GM19467 (cell line): ENCODE results near the gene TMTC2.
A peak's percentile ranks its signal among the peaks of the same experiment; 100 is the strongest.

Source experiments
- ATAC-seq: cut with Tn5 transposase; IDR thresholded peaks from one replicate; pipeline ENCODE4 v1.9.1; 2021; ENCODE audit warnings: mild to moderate bottlenecking, moderate library complexity; ENCODE audit not compliant: unreplicated experiment

The TMTC2 gene

DNA sequence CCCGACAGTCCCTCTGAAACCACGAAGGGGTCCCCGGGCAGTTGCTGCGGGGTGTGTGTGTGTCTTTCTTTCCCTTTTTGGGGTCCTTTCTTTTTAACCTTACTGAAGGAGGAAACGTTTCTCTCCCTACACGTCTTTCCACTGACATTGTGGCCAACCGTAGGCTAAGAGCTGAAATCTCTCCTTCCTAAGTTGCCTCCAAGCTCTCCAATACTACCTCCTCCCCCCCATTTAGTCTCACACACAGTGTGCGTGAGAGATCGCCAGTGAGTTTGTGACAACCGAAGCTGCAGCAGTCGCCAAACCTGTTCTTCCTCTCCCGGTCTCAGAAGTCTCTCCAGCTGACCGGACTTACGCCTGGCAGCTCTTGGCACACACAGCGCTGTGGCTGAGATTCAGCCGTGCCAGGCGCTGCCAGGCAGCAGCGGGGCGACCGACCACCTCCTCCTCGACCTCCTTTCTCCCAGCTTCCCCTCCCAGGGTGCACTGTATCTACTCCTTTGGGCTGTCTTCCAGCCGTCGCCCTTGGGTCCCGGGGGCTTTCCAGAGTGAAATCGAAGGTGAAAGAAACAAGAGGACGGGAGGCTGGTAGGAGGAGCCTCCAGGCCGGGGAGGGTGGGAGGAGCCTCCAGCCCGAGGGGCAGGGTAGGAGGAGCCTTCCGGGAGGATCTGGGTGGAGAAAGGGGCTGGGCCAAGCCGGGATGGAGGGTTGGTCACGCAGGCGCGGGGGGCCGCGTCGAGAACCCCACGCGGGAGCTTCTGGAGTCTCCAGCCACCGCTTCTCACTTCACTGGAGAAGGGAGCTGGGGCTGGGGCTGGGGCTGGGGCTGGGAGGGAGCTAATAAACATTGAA is at the start of gene TMTC2:
Gene TMTC2 (plus strand): TSS at position 739 of the 853 bp plus-strand sequence.
- peak; percentile 86 for ATAC-seq

- no peak for ATAC-seq
These were observed 48.4 kb upstream of the TMTC2 start for GRCh38 chr12:82638324-82638723.

DNA sequence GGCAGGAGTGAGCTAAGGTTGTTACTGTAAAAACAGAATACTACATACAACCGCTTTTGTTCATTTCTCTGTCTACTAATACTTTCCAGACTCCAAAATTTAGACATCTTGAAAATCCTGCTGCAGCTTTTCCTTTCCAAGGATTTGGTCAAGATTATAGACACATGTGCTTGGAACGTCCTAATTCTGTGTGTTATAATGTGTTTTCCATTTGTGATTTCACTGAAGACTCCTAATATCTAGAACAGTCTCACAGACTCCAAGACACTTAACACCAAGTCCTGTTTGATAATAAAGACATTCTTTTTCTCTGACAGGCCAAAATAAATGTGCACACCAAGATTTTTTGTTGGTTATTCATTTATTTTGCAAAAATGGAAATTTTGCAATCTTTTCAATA is 41.8 kb upstream of the TMTC2 start:
- no peak for ATAC-seq

DNA sequence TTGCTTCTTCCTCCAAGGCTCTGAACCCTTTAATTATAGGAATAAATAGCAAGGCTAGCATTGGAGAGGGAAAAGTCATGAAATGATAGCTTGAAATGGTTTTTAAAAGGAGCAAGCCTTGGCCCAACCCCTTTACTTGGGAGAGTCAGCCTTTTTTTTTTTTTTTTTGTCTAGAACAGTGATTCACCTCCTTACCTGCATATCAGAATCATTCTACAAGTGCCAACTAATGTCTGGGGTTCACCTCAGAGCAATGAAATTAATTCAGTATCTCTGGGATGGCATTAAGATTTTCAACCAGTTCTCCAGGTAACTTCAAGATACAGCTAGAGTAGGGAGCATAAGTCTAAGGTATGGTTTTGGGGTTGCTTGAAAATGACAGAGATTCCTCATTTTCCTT is 41.3 kb upstream of the TMTC2 start:
- no peak for ATAC-seq

- no peak for ATAC-seq
These were observed 38.9 kb upstream of the TMTC2 start for GRCh38 chr12:82647853-82648252.

GRCh38 chr12:82648259-82648909 is 38.3 kb upstream of the TMTC2 start:
- peak; percentile 34 for ATAC-seq

DNA sequence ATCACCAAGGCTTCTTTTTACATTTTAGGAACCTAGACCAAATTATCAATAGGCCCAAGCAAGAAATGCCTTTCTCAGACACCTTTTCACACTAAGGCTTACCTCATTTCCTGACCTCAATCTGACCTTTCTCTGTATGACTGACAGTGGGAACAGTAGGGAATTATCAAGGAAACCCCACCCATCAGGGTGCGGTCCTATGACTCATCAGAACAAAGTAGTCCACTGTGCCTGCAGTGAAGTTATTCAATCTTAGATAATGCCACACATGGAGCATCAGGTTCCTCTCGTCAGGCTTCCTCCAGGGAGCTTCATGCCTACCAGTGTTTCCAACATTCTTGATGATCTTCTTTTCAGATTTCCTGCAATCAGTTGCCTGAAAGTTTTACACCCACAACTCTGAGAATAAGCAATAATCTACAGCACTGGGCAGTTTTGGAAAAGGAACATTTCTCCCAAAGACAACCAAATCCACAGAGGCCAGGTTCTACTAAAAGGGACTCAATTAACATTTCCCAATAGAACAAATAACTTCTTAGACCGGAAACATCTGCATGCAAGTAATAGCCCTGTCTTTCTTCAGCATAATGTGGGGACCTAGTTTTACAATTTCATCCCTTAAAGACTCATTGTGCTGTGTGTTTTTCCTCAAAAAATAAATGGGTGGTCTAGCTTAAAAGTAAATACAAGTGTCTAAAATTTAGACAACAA is 35.9 kb upstream of the TMTC2 start:
- peak; percentile 91 for ATAC-seq

- ATAC-seq, result no peak
These were observed 35.2 kb upstream of the TMTC2 start for GRCh38 chr12:82651489-82651888.

DNA sequence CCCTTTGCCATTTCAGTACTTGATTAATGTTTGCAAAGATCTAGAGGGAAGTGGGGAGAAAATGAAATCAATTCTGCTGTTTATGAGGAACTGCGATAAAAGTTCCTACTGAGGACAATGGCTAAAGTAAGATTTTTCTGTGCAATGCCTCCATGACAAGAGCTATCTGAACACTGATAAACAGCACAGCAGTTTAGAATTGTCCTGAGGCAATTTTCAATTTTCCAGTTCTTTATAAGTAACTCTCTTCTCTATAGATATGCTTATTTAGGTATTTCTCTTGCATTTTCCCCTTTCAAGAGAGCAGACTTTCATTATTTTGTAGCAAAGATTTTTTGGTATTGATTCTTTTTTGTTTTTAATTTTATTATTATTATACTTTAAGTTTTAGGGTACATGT is 34.6 kb upstream of the TMTC2 start:
- no peak for ATAC-seq

- ATAC-seq, result no peak
These were observed 31.0 kb upstream of the TMTC2 start for GRCh38 chr12:82655751-82656150.

- no peak for ATAC-seq
These were observed 27.1 kb upstream of the TMTC2 start for GRCh38 chr12:82659343-82660207.

DNA sequence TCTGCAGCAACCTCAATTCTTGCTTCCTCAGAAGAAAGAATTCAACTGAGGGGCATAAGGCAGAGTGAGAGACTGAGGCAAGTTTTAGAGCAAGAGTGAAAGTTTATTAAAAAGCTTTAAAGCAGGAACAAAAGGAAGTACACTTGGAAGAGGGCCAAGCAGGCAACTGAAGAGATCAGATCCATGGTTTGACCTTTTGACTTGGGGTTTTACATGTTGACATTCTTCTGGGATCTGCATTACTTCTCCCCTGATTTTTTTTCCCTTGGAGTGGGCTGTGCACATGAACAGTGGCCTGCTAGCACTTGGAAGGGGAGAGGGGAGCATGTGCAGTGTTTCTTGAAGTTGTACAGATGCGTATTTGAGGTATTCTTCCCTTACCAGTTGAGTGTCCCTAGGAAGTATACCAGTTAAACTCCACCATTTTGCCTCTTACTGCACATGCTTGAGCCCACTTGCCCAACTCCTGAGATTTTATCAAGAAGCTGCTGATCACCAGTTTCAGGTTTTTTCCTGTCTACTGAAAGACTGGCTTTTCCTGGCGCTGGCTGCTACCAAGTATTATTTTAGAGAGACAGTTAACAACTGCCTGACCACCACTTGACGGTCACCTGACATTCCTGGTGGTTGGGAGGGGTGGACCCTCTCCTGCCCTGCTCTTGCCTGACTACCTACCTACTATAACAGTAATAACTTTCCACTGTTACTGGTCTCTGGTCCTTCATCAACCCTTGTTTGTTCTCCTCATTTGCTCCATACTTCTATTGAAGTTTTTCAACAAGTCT is 26.0 kb upstream of the TMTC2 start:
- ATAC-seq, result no peak

GRCh38 chr12:82663893-82664292 is 22.8 kb upstream of the TMTC2 start:
- ATAC-seq, result no peak

GRCh38 chr12:82665142-82665923 is 21.4 kb upstream of the TMTC2 start:
- ATAC-seq, result no peak

DNA sequence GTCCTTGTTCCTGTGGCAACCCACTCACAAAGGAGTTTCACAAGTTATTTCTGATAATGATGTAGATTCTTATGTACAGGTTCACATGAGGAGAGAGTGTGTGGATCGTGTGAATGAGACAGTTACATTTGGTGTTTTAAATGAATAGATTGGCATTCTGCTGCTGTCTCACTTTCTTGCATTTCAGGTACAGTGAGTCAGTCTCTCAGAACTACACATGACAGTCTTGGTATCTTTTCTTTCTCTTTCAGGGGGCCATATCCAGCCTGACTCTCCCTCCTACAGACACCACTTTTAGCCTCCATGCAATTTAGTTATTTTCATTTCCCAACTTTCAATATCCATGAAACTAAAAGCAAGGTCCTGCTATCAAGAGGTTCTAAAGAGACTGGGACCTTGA is 19.9 kb upstream of the TMTC2 start:
- ATAC-seq, result no peak

GRCh38 chr12:82671673-82672195 is 15.0 kb upstream of the TMTC2 start:
- no peak for ATAC-seq

- no peak for ATAC-seq
These were observed 13.8 kb upstream of the TMTC2 start for GRCh38 chr12:82672811-82673495.

GRCh38 chr12:82673698-82674097 is 13.0 kb upstream of the TMTC2 start:
- ATAC-seq, result no peak
